ENCODE results near the gene DISC1. TPM values are rescaled to one million over a fixed set of nuclear protein-coding genes. Genes with fewer than 3 reads are reported as not detected.

DISC1 gene
- total and polyA plus RNA-seq, 8 donors = 0.42 to 6.6 (median 1.5) TPM

DNA sequence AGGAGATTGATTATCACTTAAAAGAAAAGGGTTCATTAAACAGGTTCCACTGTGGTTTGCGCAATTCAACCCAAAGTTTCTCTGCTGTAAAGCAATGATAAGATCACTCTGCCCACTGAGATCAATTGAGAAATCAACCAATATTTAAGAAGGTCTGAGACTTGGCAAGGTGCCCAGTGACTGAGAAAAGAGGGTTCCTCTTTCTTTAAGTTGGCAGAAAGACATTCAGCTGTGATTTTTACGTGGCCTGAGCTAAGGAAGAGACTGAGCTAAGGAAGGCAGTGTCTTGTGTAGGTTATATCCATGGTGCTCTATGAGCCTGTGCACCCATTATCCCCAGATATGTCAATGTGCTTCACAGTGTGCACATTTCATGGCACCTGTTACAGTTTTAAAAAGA, 344.1 kb downstream of the DISC1 start:
- no peak for DNase-seq
- no peaks in the 10 kb centered on the region for H3K36me3 ChIP-seq
- no peaks in the 10 kb centered on the region for H3K4me1 ChIP-seq
- H3K4me3 ChIP-seq = no peak overlapping the region
- H3K27ac ChIP-seq = no peak overlapping the region
- WGBS, 2 donors = 77% methylated on average over 2 of the region's 2 CpGs
- intact Hi-C loops (cut with DNase I) = no loop called here
- TF ChIP-seq, protein P1, sequence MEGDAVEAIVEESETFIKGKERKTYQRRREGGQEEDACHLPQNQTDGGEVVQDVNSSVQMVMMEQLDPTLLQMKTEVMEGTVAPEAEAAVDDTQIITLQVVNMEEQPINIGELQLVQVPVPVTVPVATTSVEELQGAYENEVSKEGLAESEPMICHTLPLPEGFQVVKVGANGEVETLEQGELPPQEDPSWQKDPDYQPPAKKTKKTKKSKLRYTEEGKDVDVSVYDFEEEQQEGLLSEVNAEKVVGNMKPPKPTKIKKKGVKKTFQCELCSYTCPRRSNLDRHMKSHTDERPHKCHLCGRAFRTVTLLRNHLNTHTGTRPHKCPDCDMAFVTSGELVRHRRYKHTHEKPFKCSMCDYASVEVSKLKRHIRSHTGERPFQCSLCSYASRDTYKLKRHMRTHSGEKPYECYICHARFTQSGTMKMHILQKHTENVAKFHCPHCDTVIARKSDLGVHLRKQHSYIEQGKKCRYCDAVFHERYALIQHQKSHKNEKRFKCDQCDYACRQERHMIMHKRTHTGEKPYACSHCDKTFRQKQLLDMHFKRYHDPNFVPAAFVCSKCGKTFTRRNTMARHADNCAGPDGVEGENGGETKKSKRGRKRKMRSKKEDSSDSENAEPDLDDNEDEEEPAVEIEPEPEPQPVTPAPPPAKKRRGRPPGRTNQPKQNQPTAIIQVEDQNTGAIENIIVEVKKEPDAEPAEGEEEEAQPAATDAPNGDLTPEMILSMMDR (IDR thresholded peaks at IDR 0.05) = no peak
- no peak for ATAC-seq
- H3K9me3 ChIP-seq = no peaks in the 10 kb centered on the region
- no peaks in the 10 kb centered on the region for H3K27me3 ChIP-seq
- no peak for FAIRE-seq

DNA sequence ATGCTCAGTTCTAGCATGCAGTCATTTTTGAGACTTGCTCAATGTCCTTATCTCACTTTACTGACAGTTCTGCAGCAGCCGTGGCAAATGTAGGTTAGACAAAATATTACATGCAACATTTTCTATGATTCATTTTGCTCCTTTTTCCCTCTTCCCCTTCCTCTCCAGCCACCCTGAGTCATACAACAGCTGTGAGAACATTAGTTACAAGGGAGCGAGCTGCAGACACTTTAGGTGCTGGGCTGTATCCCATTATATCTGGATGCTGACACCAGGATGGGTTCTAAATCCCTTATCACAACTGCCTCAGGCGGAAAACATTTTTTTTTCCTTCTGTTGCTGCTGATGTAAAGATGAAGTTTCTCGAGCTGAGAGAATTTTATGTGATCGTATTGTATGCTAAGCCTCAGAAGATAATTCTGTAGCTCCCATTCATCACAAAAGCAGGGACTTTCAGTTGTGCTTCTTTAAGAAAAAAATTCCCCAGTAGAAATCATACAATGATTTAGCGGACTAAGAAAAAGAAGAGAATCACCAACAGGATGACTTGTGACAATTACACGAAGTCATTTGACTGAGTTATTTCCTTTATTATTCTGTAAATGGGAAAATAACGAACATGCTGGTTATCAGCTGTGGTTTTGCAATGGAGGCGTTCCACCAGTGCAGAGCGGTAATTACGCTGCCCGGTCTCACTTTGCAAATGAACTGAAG, 345.0 kb downstream of the DISC1 start:
- intact Hi-C loops (cut with DNase I) = no loop called here
- Histone ChIP-seq H3K4me3 (no peak overlapping the region), H3K4me1 (no peaks in the 10 kb centered on the region), H3K27ac (no peak overlapping the region), H3K27me3 (no peaks in the 10 kb centered on the region), H3K36me3 (no peaks in the 10 kb centered on the region), H3K9me3 (no peaks in the 10 kb centered on the region)
- DNase-seq = no peak
- FAIRE-seq = no peak
- TF ChIP-seq, protein P1 (IDR thresholded peaks at IDR 0.05) = no peak
- peak in 2 of 4 donors; percentile 13 to 45 for ATAC-seq
- 75 to 80% methylated on average over 12 of the region's 12 CpGs for WGBS, 2 donors

DNA sequence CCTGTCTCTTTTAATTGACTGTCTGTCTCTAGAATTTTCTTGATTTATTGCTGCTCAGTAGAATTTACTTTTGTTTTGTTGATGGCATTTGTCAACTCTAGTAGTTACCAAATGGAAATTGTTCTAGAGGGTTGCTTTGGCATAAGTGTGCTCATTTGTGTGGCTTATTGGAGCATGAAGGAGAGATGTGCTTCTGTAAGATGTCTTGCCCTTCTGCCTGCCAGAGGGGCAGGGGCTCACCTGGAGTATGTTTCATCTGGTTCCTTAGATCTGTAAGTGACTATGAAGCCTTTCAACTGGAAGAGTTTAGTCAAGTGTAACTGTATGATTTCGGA, 345.5 kb downstream of the DISC1 start:
- intact Hi-C loops (cut with DNase I) = no loop called here
- Histone ChIP-seq H3K9me3 (no peaks in the 10 kb centered on the region), H3K27me3 (no peaks in the 10 kb centered on the region), H3K4me3 (no peak overlapping the region), H3K4me1 (no peaks in the 10 kb centered on the region), H3K27ac (no peak overlapping the region), H3K36me3 (no peaks in the 10 kb centered on the region)
- TF ChIP-seq, protein P1 (IDR thresholded peaks at IDR 0.05) = no peak
- DNase-seq (no peak), ATAC-seq (no peak), FAIRE-seq (no peak)
- 83 to 89% methylated on average over 1 of the region's 1 CpG for WGBS, 2 donors

DNA sequence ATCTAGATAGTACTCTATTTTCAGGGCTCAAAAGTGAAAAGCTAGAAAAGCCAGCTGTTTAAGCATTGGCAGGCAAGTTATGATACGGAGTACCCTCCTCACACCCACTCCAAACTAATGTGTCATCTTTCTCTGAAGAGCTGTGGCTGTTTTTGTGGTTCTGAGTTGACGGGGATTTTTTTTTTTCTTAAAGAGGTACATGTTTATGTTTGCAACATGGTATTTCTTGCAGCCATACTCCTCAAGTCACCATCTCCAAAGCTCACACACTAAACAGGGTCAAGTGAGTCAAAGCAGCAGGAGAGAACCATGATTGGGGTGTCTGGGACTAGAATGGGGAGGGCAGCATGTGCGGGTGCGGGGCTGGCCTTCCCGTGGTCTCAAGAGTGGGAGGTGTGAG, 347.2 kb downstream of the DISC1 start:
- Histone ChIP-seq H3K27ac (no peak overlapping the region), H3K4me3 (no peak overlapping the region), H3K4me1 (no peaks in the 10 kb centered on the region), H3K27me3 (no peaks in the 10 kb centered on the region), H3K36me3 (no peaks in the 10 kb centered on the region), H3K9me3 (no peaks in the 10 kb centered on the region)
- intact Hi-C loops (cut with DNase I) = no loop called here
- WGBS, 2 donors = 79 to 92% methylated on average over 5 of the region's 5 CpGs
- FAIRE-seq = no peak
- no peak for ATAC-seq
- DNase-seq = no peak
- TF ChIP-seq, protein P1 (IDR thresholded peaks at IDR 0.05) = no peak

DNA sequence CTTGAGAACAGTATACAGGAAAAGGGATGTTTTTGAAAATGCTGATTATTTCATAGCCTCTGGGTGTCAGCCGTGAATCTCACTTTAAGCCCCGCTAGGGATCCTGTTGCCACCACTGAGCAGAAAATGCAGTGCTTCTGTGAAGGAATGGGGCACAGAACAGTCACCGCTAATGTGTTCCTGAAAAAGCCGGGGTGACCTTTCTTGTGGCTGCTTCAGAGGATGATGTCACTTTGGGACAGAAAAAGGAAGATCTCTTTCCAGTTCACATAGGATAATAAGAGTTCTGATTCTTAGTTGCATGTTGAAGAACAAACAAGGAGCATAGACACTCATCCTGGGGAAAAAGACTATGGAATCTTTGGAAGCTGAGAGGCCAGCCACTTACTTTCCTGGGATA, 349.6 kb downstream of the DISC1 start:
- intact Hi-C loops (cut with DNase I) = no loop called here
- no peak overlapping the region for H3K4me3 ChIP-seq
- 88 to 92% methylated on average over 4 of the region's 4 CpGs for whole genome bisulfite sequencing, 2 donors

More for the DNA sequence above, 349.6 kb downstream of the DISC1 start:
- H3K9me3 ChIP-seq = no peaks in the 10 kb centered on the region
- no peaks in the 10 kb centered on the region for H3K27me3 ChIP-seq
- no peak for FAIRE-seq
- no peaks in the 10 kb centered on the region for H3K4me1 ChIP-seq
- TF ChIP-seq, protein P1 (IDR thresholded peaks at IDR 0.05) = no peak
- no peak overlapping the region for H3K27ac ChIP-seq
- ATAC-seq = no peak
- no peaks in the 10 kb centered on the region for H3K36me3 ChIP-seq
- no peak for DNase-seq
